Lower leg skin (tissue), 3 donors: ENCODE data around the gene CRTC1.

ENCODE experiments used
- POLR2A ChIP-seq, 2 donors: fragments of 450-650 bp; IDR thresholded peaks; one replicate each; pipeline ENCODE4 v1.6.1; 2016 to 2017; ENCODE audit warnings: antibody characterized with exemption in 2 of 2, mild to moderate bottlenecking in 1 of 2, moderate library complexity in 1 of 2
- TF ChIP-seq, protein P1 (sequence below), 3 donors: fragments of 450-650 bp; IDR thresholded peaks; one replicate each; pipeline ENCODE4 v1.5.1; 2016; ENCODE audit warnings: antibody characterized with exemption in 3 of 3, mild to moderate bottlenecking in 3 of 3, moderate library complexity in 2 of 3

DNA sequence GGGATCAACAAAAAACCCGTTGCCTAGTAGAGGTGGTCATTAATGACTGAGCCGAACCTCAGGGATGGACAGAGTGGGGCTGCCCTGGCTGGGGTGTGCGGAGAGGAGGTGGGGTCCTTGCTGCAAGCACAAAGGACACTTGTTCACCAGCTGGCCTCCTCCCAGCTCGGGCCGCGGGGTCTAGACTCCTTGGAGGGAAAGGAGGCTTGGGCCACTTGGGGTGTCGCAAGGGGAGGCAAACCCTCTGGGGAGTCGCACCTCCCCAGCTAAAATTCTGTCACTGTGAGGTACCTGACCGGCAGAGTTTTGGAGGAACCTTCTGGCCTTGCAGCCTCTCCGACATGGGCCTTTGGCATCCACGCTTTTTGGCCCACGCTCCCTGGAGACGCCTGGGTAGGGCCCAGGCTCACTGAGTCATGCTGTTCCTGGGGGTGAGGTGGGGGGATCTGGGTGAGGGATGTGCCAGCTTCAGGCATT lies 38.4 kb upstream of the CRTC1 start:
- TF ChIP-seq, protein P1, sequence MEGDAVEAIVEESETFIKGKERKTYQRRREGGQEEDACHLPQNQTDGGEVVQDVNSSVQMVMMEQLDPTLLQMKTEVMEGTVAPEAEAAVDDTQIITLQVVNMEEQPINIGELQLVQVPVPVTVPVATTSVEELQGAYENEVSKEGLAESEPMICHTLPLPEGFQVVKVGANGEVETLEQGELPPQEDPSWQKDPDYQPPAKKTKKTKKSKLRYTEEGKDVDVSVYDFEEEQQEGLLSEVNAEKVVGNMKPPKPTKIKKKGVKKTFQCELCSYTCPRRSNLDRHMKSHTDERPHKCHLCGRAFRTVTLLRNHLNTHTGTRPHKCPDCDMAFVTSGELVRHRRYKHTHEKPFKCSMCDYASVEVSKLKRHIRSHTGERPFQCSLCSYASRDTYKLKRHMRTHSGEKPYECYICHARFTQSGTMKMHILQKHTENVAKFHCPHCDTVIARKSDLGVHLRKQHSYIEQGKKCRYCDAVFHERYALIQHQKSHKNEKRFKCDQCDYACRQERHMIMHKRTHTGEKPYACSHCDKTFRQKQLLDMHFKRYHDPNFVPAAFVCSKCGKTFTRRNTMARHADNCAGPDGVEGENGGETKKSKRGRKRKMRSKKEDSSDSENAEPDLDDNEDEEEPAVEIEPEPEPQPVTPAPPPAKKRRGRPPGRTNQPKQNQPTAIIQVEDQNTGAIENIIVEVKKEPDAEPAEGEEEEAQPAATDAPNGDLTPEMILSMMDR (IDR thresholded peaks at IDR 0.05) = no peak
- no peak for TF ChIP-seq POLR2A (IDR thresholded peaks at IDR 0.05)
